ENCODE measurements around the gene SSR2. TPM values are rescaled to one million over a fixed set of nuclear protein-coding genes. Genes with fewer than 3 reads are reported as not detected.

The SSR2 gene
- 100 to 1,000 TPM in 4 of 5 donors, 10 to 100 TPM in 1; 67.1 to 354 (median 216) TPM for total RNA-seq
- polyA plus RNA-seq = 100 to 1,000 TPM; 223 to 309 (median 242) TPM
- long read RNA-seq, donor 1, full-length matches to known transcripts = 65 of 76 reads
- long read RNA-seq, donor 1, partial matches to known transcripts = 11 of 76 reads
- long read RNA-seq, donor 1, other reads (novel, unspliced or antisense) = 0 of 76 reads
- long read RNA-seq, donor 2, full-length matches to known transcripts = 91 of 112 reads
- long read RNA-seq, donor 2, partial matches to known transcripts = 21 of 112 reads
- long read RNA-seq, donor 2, other reads (novel, unspliced or antisense) = 0 of 112 reads
- long read RNA-seq, donor 3, full-length matches to known transcripts = 71 of 81 reads
- long read RNA-seq, donor 3, partial matches to known transcripts = 10 of 81 reads
- long read RNA-seq, donor 3, other reads (novel, unspliced or antisense) = 0 of 81 reads
- long read RNA-seq, donor 4, transcript SSR2-201 (6 exons, 1,116 nt) = major isoform, 15 of 16 reads
- long read RNA-seq, donor 4, partial matches to known transcripts = 0 of 16 reads
- long read RNA-seq, donor 4, other reads (novel, unspliced or antisense) = 0 of 16 reads
- long read RNA-seq, donor 5, full-length matches to known transcripts = 116 of 140 reads
- long read RNA-seq, donor 5, partial matches to known transcripts = 24 of 140 reads
- long read RNA-seq, donor 5, other reads (novel, unspliced or antisense) = 0 of 140 reads
- long read RNA-seq, donor 6 = 0 reads
- long read RNA-seq, donor 7, full-length matches to known transcripts = 144 of 187 reads
- long read RNA-seq, donor 7, partial matches to known transcripts = 43 of 187 reads
- long read RNA-seq, donor 7, other reads (novel, unspliced or antisense) = 0 of 187 reads
- long read RNA-seq, donor 8, full-length matches to known transcripts = 138 of 161 reads
- long read RNA-seq, donor 8, partial matches to known transcripts = 23 of 161 reads
- long read RNA-seq, donor 8, other reads (novel, unspliced or antisense) = 0 of 161 reads
- long read RNA-seq, donor 9, full-length matches to known transcripts = 159 of 203 reads
- long read RNA-seq, donor 9, partial matches to known transcripts = 44 of 203 reads
- long read RNA-seq, donor 9, other reads (novel, unspliced or antisense) = 0 of 203 reads
- long read RNA-seq, donor 10, transcript SSR2-201 (6 exons, 1,116 nt) = major isoform, 38 of 47 reads
- long read RNA-seq, donor 10, partial matches to known transcripts = 6 of 47 reads
- long read RNA-seq, donor 10, other reads (novel, unspliced or antisense) = 0 of 47 reads

DNA sequence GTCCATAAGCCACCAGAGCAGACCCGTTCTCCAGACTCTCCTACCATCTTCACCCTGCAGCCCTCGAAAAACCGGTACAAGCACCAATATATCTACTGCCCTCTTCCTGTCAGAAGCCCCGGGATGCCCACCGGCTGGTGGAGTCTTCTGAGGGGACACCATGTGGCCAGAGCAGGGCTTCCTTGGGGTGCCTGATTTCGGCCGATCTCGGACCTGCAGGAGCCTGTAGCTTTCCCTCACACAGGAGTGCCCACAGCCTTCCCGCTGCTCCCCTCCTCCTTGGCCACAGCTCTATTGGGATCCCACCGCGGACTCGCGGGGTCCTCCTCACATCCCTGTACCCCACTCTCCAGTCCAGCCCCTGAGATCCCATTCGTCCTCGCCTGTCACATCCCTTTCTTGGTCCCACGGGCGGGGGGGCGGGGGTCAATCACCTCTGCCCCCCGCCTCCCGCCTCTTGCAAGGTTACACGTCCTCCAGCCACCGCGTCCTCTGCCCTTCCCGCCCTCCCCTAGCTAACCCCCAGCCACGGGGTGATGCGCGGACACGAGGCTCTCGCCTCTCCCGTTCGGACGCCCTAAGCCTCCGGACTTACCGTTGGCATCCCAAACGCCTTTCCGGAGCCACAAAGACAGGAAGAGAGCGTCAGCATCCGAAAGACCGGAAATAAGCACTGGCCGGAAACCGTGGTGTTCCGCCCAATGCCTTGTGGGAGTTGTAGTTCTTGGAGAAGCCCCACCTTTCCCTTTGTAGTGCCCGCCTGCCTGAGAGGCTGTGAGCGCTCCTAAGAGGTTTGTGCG lies at the start of gene SSR2:
TSS of gene SSR2 (minus strand) at position 659 of the 800 bp plus-strand sequence. CDS start 784 bp downstream, outside the sequence.
- H3K36me3 ChIP-seq = peaks cover 10 to 41% (median 36%) of the 10 kb centered on the region in 4 donors
- H3K4me3 ChIP-seq = peak within 1 kb of the TSS; percentile 84 to 90 (median 88)
- TF ChIP-seq EP300 (IDR thresholded peaks at IDR 0.05) = no peak
- TF ChIP-seq POLR2AphosphoS5 (IDR thresholded peaks at IDR 0.05) = peak; percentile 79 to 96 (median 91)
- no peak for TF ChIP-seq CTCF (IDR thresholded peaks at IDR 0.05)
- TF ChIP-seq POLR2A (IDR thresholded peaks at IDR 0.05) = no peak
- H3K9me3 ChIP-seq = no peaks in the 10 kb centered on the region
- intact Hi-C loops (cut with DNase I; ENCODE audit: low total_unique reads) = no loop called here
- H3K27me3 ChIP-seq = no peaks in the 10 kb centered on the region
- H3K4me1 ChIP-seq = peaks cover 13 to 28% (median 25%) of the 10 kb centered on the region in 4 donors
- peak; percentile 90 to 97 for DNase-seq
- peak within 1 kb of the TSS; percentile 92 to 97 (median 93) for H3K27ac ChIP-seq
- whole genome bisulfite sequencing, 5 donors = 0 to 1% (median 0%) methylated on average over 39 to 45 of the region's 45 CpGs

DNA sequence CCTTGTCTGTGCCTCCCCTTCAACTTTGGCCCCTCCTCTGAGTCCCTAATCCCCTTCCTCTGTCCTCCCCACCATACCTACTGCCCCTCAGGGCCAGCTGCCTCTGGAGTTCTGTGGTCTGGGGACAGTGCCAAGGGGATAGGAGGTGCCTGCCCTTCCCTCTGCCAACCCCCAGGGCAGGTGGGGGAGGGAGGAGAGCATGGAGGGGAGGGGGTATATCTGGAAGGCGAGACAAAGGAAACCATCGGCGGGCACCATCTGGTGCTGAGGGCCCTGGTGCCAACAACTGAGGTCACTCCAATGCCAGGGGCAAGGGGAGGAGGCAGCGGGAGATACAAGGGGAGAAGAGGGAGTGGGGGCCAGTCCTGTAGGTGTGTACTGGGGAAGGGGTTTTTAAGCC lies 49.8 kb upstream of the SSR2 start:
- Histone ChIP-seq H3K27ac (no peak overlapping the region), H3K36me3 (peaks cover 5 to 62% (median 37%) of the 10 kb centered on the region in 4 donors), H3K27me3 (peaks cover 0 to 7% (median 0%) of the 10 kb centered on the region in 3 donors), H3K9me3 (no peaks in the 10 kb centered on the region), H3K4me1 (peaks cover 0 to 23% (median 0%) of the 10 kb centered on the region in 4 donors), H3K4me3 (no peak overlapping the region)
- DNase-seq = no peak
- 53 to 63% (median 58%) methylated on average over 4 of the region's 4 CpGs for WGBS, 5 donors
- TF ChIP-seq POLR2AphosphoS5 (IDR thresholded peaks at IDR 0.05) = no peak
- no peak for TF ChIP-seq EP300 (IDR thresholded peaks at IDR 0.05)
- no peak for TF ChIP-seq POLR2A (IDR thresholded peaks at IDR 0.05)
- no peak for TF ChIP-seq CTCF (IDR thresholded peaks at IDR 0.05)
- intact Hi-C loops (cut with DNase I; ENCODE audit: low total_unique reads) = no loop called here

GRCh38 chr1:156069490-156070455 lies 49.0 kb upstream of the SSR2 start:
- Histone ChIP-seq H3K9me3 (no peaks in the 10 kb centered on the region), H3K27ac (no peak overlapping the region), H3K36me3 (peaks cover 5 to 62% (median 37%) of the 10 kb centered on the region in 4 donors), H3K27me3 (peaks cover 0 to 7% (median 0%) of the 10 kb centered on the region in 3 donors), H3K4me3 (no peak overlapping the region), H3K4me1 (peaks cover 0 to 22% (median 0%) of the 10 kb centered on the region in 4 donors)
- intact Hi-C loops (cut with DNase I; ENCODE audit: low total_unique reads) = no loop called here
- no peak for DNase-seq
- 74 to 95% (median 83%) methylated on average over 3 of the region's 3 CpGs for WGBS, 5 donors
- TF ChIP-seq CTCF (IDR thresholded peaks at IDR 0.05) (no peak), POLR2A (IDR thresholded peaks at IDR 0.05) (no peak), EP300 (IDR thresholded peaks at IDR 0.05) (no peak), POLR2AphosphoS5 (IDR thresholded peaks at IDR 0.05) (no peak)
